K562 (cell line): ENCODE data around the gene PPP1R15B.

Source experiments
- CHD2 ChIP-seq: IDR thresholded peaks from 2 replicates; pipeline ENCODE4 v1.6.1; 2011; ENCODE audit warnings: low read depth, low read length
- CREB3 ChIP-seq: fragments of 450-650 bp; conservative IDR thresholded peaks from 2 replicates; pipeline ENCODE4 v1.6.1; 2016; ENCODE audit warnings: missing genetic modification characterization, low read depth, mild to moderate bottlenecking, missing compliant biosample characterization, moderate library complexity
- EP300 ChIP-seq: IDR thresholded peaks from 2 replicates; pipeline ENCODE4 v1.6.1; 2012; ENCODE audit warnings: low read length, improper control_type of control experiment
- JUN ChIP-seq, 2 experiments: sonication (generic) in 1 of 2; formaldehyde crosslinking in 1 of 2; IDR thresholded peaks; 2 replicates each; pipeline versions ENCODE4 v1.6.1 to v1.8.0; 2012 to 2022; ENCODE audit warnings: borderline replicate concordance in 2 of 2, mild to moderate bottlenecking in 2 of 2, improper control_type of control experiment in 1 of 2, low read depth in 1 of 2, low read length in 1 of 2, missing genetic modification reagents in 1 of 2
- KDM4B ChIP-seq, 2 experiments: fragments of 450-650 bp in 1 of 2; sonication (generic) in 1 of 2; IDR thresholded peaks; 2 replicates each; pipeline ENCODE4 v1.6.1; 2016 to 2017; ENCODE audit warnings: borderline replicate concordance in 2 of 2, antibody characterized with exemption in 1 of 2, low read depth in 1 of 2, mild to moderate bottlenecking in 1 of 2
- NR2C2 ChIP-seq, 2 experiments: fragments of 200-800 bp in 1 of 2; sonication (Bioruptor generic) in 1 of 2; sonication (generic) in 1 of 2; formaldehyde crosslinking in 1 of 2; IDR thresholded peaks; 2 replicates each; pipeline versions ENCODE4 v1.6.1 to v1.8.0; 2016 to 2022; ENCODE audit warnings: mild to moderate bottlenecking in 1 of 2, missing compliant biosample characterization in 1 of 2, missing genetic modification characterization in 1 of 2, missing genetic modification reagents in 1 of 2
- TAF1 ChIP-seq: IDR thresholded peaks from 2 replicates; pipeline ENCODE4 v1.6.1; 2011; ENCODE audit warnings: mild to moderate bottlenecking, low read length, moderate library complexity; ENCODE audit not compliant: insufficient read depth, control insufficient read depth, severe bottlenecking; ENCODE audit errors: extremely low read depth
- ZNF311 ChIP-seq: fragments of 250-450 bp; sonication (Bioruptor Pico); IDR thresholded peaks from 2 replicates; pipeline ENCODE4 v1.4.0; 2020; ENCODE audit warnings: mild to moderate bottlenecking, moderate library complexity
- ZNF384 ChIP-seq: IDR thresholded peaks from 2 replicates; pipeline ENCODE4 v1.6.1; 2012; ENCODE audit warnings: low read depth, low read length, improper control_type of control experiment
- TF ChIP-seq, protein P1 (sequence below): sonication (generic); formaldehyde crosslinking; IDR thresholded peaks from 2 replicates; pipeline ENCODE4 v1.9.0; 2022; ENCODE audit warnings: mild to moderate bottlenecking, missing genetic modification reagents

GRCh38 chr1:204448991-204449677, 37.5 kb upstream of the PPP1R15B start:
- no peak for TF ChIP-seq EP300
- no peak for TF ChIP-seq ZNF384
- TF ChIP-seq KDM4B (IDR thresholded peaks at IDR 0.05; ENCODE audit: borderline replicate concordance in 2 of 2, low read depth in 1 of 2) = no peak
- TF ChIP-seq JUN (IDR thresholded peaks at IDR 0.05; ENCODE audit: borderline replicate concordance, low read depth, low read length) = no peak
- no peak for TF ChIP-seq JUN (CRISPR knock-in tag; IDR thresholded peaks at IDR 0.05; ENCODE audit: borderline replicate concordance)
- no peak for TF ChIP-seq CREB3
- TF ChIP-seq NR2C2 (CRISPR knock-in tag; IDR thresholded peaks at IDR 0.05) = no peak
- no peak for TF ChIP-seq NR2C2 (tag; IDR thresholded peaks at IDR 0.05)
- TF ChIP-seq CHD2 = no peak
- no peak for TF ChIP-seq TAF1
- TF ChIP-seq ZNF311 = no peak
- TF ChIP-seq, protein P1, sequence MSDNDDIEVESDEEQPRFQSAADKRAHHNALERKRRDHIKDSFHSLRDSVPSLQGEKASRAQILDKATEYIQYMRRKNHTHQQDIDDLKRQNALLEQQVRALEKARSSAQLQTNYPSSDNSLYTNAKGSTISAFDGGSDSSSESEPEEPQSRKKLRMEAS (CRISPR knock-in tag) = no peak
